ENCODE data around the gene GOLGA1.

Gene GOLGA1

GRCh38 chr9:124831642-124832364 is 109.1 kb downstream of the GOLGA1 start:
- no peak for DNase-seq

GRCh38 chr9:124830593-124830992 is 110.3 kb downstream of the GOLGA1 start:
- DNase-seq, result no peak

GRCh38 chr9:124829334-124829669 is 111.6 kb downstream of the GOLGA1 start:
- DNase-seq, result no peak

GRCh38 chr9:124828489-124829333 is 112.2 kb downstream of the GOLGA1 start:
- DNase-seq, result no peak
